ENCODE results near the gene TUBA1A.
"Not testable (repeated sequence)": the region's sequence is repeated elsewhere in the genome, so short reads cannot be mapped to it uniquely, and the experiment has no call there.

TUBA1A gene

GRCh38 chr12:49188916-49189367, at the start of gene TUBA1A:
Gene TUBA1A (minus strand): TSS chr12:49189080. CDS start chr12:49188979, 101 bp downstream.
- DNase-seq (ENCODE audit: low read depth in 3 of 3) = peak; percentile 49 to 79 (median 65)

GRCh38 chr12:49236423-49236822, 47.5 kb upstream of the TUBA1A start:
- DNase-seq (ENCODE audit: low read depth in 3 of 3) = no peak

GRCh38 chr12:49233842-49234526, 45.1 kb upstream of the TUBA1A start:
- DNase-seq (ENCODE audit: low read depth in 3 of 3) = no peak

GRCh38 chr12:49232940-49233841, 44.3 kb upstream of the TUBA1A start:
- DNase-seq (ENCODE audit: low read depth in 3 of 3) = no peak

GRCh38 chr12:49231878-49232655, 43.2 kb upstream of the TUBA1A start:
- no peak for DNase-seq (ENCODE audit: low read depth in 3 of 3)

GRCh38 chr12:49230805-49231194, 41.9 kb upstream of the TUBA1A start:
- DNase-seq (ENCODE audit: low read depth in 3 of 3) = no peak

GRCh38 chr12:49230176-49230804, 41.4 kb upstream of the TUBA1A start:
- no peak for DNase-seq (ENCODE audit: low read depth in 3 of 3)

GRCh38 chr12:49228653-49229052, 39.8 kb upstream of the TUBA1A start:
- no peak for DNase-seq (ENCODE audit: low read depth in 3 of 3)

GRCh38 chr12:49227713-49228112, 38.8 kb upstream of the TUBA1A start:
- DNase-seq (ENCODE audit: low read depth in 3 of 3) = no peak

GRCh38 chr12:49225576-49226166, 36.8 kb upstream of the TUBA1A start:
- DNase-seq (ENCODE audit: low read depth in 3 of 3) = no peak

- no peak for DNase-seq (ENCODE audit: low read depth in 3 of 3)
Measured at GRCh38 chr12:49223590-49224369, 34.9 kb upstream of the TUBA1A start.

- no peak for DNase-seq (ENCODE audit: low read depth in 3 of 3)
Measured at GRCh38 chr12:49223122-49223521, 34.2 kb upstream of the TUBA1A start.

- DNase-seq (ENCODE audit: low read depth in 3 of 3) = no peak
Measured at GRCh38 chr12:49220972-49221371, 32.1 kb upstream of the TUBA1A start.

GRCh38 chr12:49219417-49220026, 30.6 kb upstream of the TUBA1A start:
- DNase-seq (ENCODE audit: low read depth in 3 of 3) = no peak

GRCh38 chr12:49212572-49212971, 23.7 kb upstream of the TUBA1A start:
- no peak for DNase-seq (ENCODE audit: low read depth in 3 of 3)

GRCh38 chr12:49210703-49211102, 21.8 kb upstream of the TUBA1A start:
- not testable (repeated sequence) for DNase-seq (ENCODE audit: low read depth in 3 of 3)

- DNase-seq (ENCODE audit: low read depth in 3 of 3) = no peak
Measured at GRCh38 chr12:49208676-49209075, 19.8 kb upstream of the TUBA1A start.

- no peak for DNase-seq (ENCODE audit: low read depth in 3 of 3)
Measured at GRCh38 chr12:49208146-49208545, 19.3 kb upstream of the TUBA1A start.

GRCh38 chr12:49206389-49206788, 17.5 kb upstream of the TUBA1A start:
- DNase-seq (ENCODE audit: low read depth in 3 of 3) = no peak
